ENCODE measurements around the gene ADAM12.

ADAM12 gene

GRCh38 chr10:126369125-126369710 lies 19.1 kb downstream of the ADAM12 start (continued):
- TF ChIP-seq ZBTB44 (tag by site-specific recombination; IDR thresholded peaks at IDR 0.05) (no peak), ZNF654 (tag by site-specific recombination; IDR thresholded peaks at IDR 0.05; ENCODE audit: low read depth) (no peak), ZNF830 (tag by site-specific recombination; IDR thresholded peaks at IDR 0.05; ENCODE audit: low read depth) (no peak), ZNF169 (tag by site-specific recombination; IDR thresholded peaks at IDR 0.05) (no peak)

GRCh38 chr10:126357169-126357568 lies 31.1 kb downstream of the ADAM12 start:
- POLR2A ChIA-PET: no interaction called here
- no peaks in the 10 kb centered on the region for H3K4me1 ChIP-seq (ENCODE audit: control insufficient read depth, insufficient read depth, low read length)
- no peaks in the 10 kb centered on the region for H3K9me3 ChIP-seq (ENCODE audit: control insufficient read depth, insufficient read depth, low read depth, low read length)

GRCh38 chr10:126353666-126354065 lies 34.6 kb downstream of the ADAM12 start:
- CTCF ChIA-PET: interaction anchor here (0.5 to 0.7 kb wide), 2 partner anchors 34 to 133 kb away, joined by 3 read pairs; no protein-coding TSS in a partner anchor

More at GRCh38 chr10:126357169-126357568, 31.1 kb downstream of the ADAM12 start:
- H3K4me3 ChIP-seq (ENCODE audit: low read depth, low read length): no peak overlapping the region
- H3K36me3 ChIP-seq (ENCODE audit: control insufficient read depth in 2 of 2, insufficient read depth in 1 of 2, low read length in 2 of 2): no peaks in the 10 kb centered on the region
- TF ChIP-seq SETDB1 (IDR thresholded peaks at IDR 0.05; ENCODE audit: insufficient read length, low read length) (peak; percentile 92), ZNF488 (tag by site-specific recombination; IDR thresholded peaks at IDR 0.05) (no peak)
- CTCF ChIA-PET: no interaction called here
- no peak overlapping the region for H3K27ac ChIP-seq (ENCODE audit: extremely low read depth, low read depth, low read length)

GRCh38 chr10:126352453-126352852 lies 35.8 kb downstream of the ADAM12 start:
- ChIA-PET CTCF (no interaction called here), POLR2A (no interaction called here)

More at GRCh38 chr10:126353666-126354065, 34.6 kb downstream of the ADAM12 start:
- H3K4me1 ChIP-seq (ENCODE audit: control insufficient read depth, insufficient read depth, low read length): no peaks in the 10 kb centered on the region
- no peaks in the 10 kb centered on the region for H3K9me3 ChIP-seq (ENCODE audit: control insufficient read depth, insufficient read depth, low read depth, low read length)
- H3K4me3 ChIP-seq (ENCODE audit: low read depth, low read length): no peak overlapping the region
- POLR2A ChIA-PET: no interaction called here
- no peaks in the 10 kb centered on the region for H3K36me3 ChIP-seq (ENCODE audit: control insufficient read depth in 2 of 2, insufficient read depth in 1 of 2, low read length in 2 of 2)
- TF ChIP-seq ZNF174 (tag by site-specific recombination; IDR thresholded peaks at IDR 0.05) (no peak), ZBTB17 (tag by site-specific recombination; IDR thresholded peaks at IDR 0.05) (no peak), ZNF501 (tag by site-specific recombination; IDR thresholded peaks at IDR 0.05) (no peak), ZNF704 (tag by site-specific recombination; IDR thresholded peaks at IDR 0.05) (no peak), ZNF169 (tag by site-specific recombination; IDR thresholded peaks at IDR 0.05) (no peak), ZNF221 (tag by site-specific recombination; IDR thresholded peaks at IDR 0.05; ENCODE audit: borderline replicate concordance) (no peak), SP2 (tag by site-specific recombination; IDR thresholded peaks at IDR 0.05) (no peak), YY2 (tag by site-specific recombination; IDR thresholded peaks at IDR 0.05) (no peak), ZNF548 (tag by site-specific recombination; IDR thresholded peaks at IDR 0.05) (no peak), ZNF514 (tag by site-specific recombination; IDR thresholded peaks at IDR 0.05) (no peak), ZNF571 (tag by site-specific recombination; IDR thresholded peaks at IDR 0.05) (no peak), ZNF707 (tag by site-specific recombination; IDR thresholded peaks at IDR 0.05) (no peak)
- H3K27ac ChIP-seq (ENCODE audit: extremely low read depth, low read depth, low read length): no peak overlapping the region

More at GRCh38 chr10:126352453-126352852, 35.8 kb downstream of the ADAM12 start:
- Histone ChIP-seq H3K36me3 (ENCODE audit: control insufficient read depth in 2 of 2, insufficient read depth in 1 of 2, low read length in 2 of 2) (no peaks in the 10 kb centered on the region), H3K4me1 (ENCODE audit: control insufficient read depth, insufficient read depth, low read length) (no peaks in the 10 kb centered on the region), H3K9me3 (ENCODE audit: control insufficient read depth, insufficient read depth, low read depth, low read length) (no peaks in the 10 kb centered on the region), H3K27ac (ENCODE audit: extremely low read depth, low read depth, low read length) (no peak overlapping the region), H3K4me3 (ENCODE audit: low read depth, low read length) (no peak overlapping the region)
- no peak for TF ChIP-seq CTCF (tag by site-specific recombination; IDR thresholded peaks at IDR 0.05)
- no peak for TF ChIP-seq ZFP3 (tag by site-specific recombination; IDR thresholded peaks at IDR 0.05; ENCODE audit: low read depth)
- TF ChIP-seq PRDM1 (tag by site-specific recombination; IDR thresholded peaks at IDR 0.05): no peak
- no peak for TF ChIP-seq ZNF24 (tag by site-specific recombination; IDR thresholded peaks at IDR 0.05)
- TF ChIP-seq ZNF747 (tag by site-specific recombination; IDR thresholded peaks at IDR 0.05): no peak
- TF ChIP-seq ZNF76 (tag by site-specific recombination; IDR thresholded peaks at IDR 0.05; ENCODE audit: borderline replicate concordance, low read depth): no peak
- no peak for TF ChIP-seq ZNF112 (tag by site-specific recombination; IDR thresholded peaks at IDR 0.05)
- no peak for TF ChIP-seq ZNF121 (tag by site-specific recombination; IDR thresholded peaks at IDR 0.05)
- TF ChIP-seq OVOL3 (tag by site-specific recombination; IDR thresholded peaks at IDR 0.05): no peak
- TF ChIP-seq PBX3 (CRISPR knock-in tag; IDR thresholded peaks at IDR 0.05): no peak
- TF ChIP-seq ZNF366 (tag by site-specific recombination; conservative IDR thresholded peaks at IDR 0.05): no peak
- no peak for TF ChIP-seq ZFHX2 (tag by site-specific recombination; conservative IDR thresholded peaks at IDR 0.05)
